ENCODE results near the gene MAGED2. TPM values are rescaled to one million over a fixed set of nuclear protein-coding genes. Genes with fewer than 3 reads are reported as not detected.

The MAGED2 gene
- total and polyA plus RNA-seq, 9 of the 15 experiments (the other 6 are each of a cell fraction or from before 2014, with no cell fraction given), result 19.7 to 49.1 (median 23.1) TPM

DNA sequence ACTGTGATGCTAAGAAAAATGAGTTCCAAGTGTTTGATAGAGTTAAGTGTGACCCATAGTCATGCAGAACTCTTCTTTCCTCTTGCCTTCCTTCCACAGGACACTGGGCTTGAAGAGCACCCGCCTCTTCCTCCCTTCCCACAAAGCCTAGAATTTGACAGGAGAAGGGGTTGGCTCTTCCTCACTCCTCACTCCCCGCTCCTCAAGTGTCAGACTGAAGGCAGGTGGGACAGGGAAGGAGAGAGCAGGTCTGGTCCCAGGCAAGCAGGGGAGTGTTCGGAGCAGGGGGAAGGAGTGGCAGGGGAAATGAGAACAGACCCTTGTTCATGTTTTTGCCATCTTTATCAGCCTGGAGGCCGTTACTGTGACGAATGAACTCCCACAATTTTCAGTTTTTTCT, 10.7 kb downstream of the MAGED2 start:
- DNase-seq (ENCODE audit: extremely low read depth in 1 of 4, low spot score in 3 of 4), result no peak
- in situ Hi-C loops (cut with MboI) (no loop called here), intact Hi-C loops (cut with micrococcal nuclease) (no loop called here)
- WGBS (ENCODE audit: insufficient coverage, low coverage, missing lambda C conversion rate), result 4% methylated on average over 2 of the region's 5 CpGs
- Histone ChIP-seq H3K79me2 (ENCODE audit: control insufficient read depth, insufficient read depth, low read length) (no peaks in the 10 kb centered on the region), H3K4me1 (replicated peaks in 1 of 2; ENCODE audit: control insufficient read depth in 2 of 2, insufficient read depth in 2 of 2, low read length in 2 of 2) (no peaks in the 10 kb centered on the region), H3K4me3 (no peak overlapping the region), H3K9ac (ENCODE audit: insufficient read depth in 1 of 2, low read depth in 2 of 2, low read length in 2 of 2) (no peak overlapping the region), H3K9me1 (ENCODE audit: control insufficient read depth, insufficient read depth, low read length) (no peaks in the 10 kb centered on the region), H3K36me3 (ENCODE audit: control insufficient read depth, insufficient read depth, low read length) (no peaks in the 10 kb centered on the region), H2AFZ (ENCODE audit: low read depth, low read length) (no peak overlapping the region), H3K4me2 (ENCODE audit: insufficient read depth, low read length) (no peak overlapping the region), H3K27me3 (ENCODE audit: control insufficient read depth in 2 of 2, insufficient read depth in 2 of 2, low read length in 2 of 2) (peaks cover 0 to 15% of the 10 kb centered on the region in 2 experiments; a peak in 2 of 5 replicates), H4K20me1 (replicated peaks; ENCODE audit: control insufficient read depth, insufficient read depth, low read length) (no peaks in the 10 kb centered on the region; the same call in 1 of the 2 replicates), H3K9me3 (replicated peaks; ENCODE audit: control insufficient read depth, insufficient read depth, low read depth, low read length) (no peaks in the 10 kb centered on the region), H3K27ac (ENCODE audit: extremely low read depth, low read depth, low read length) (no peak overlapping the region)
- no peak for ATAC-seq
- no TSS peak for BruUV-seq (replicated peaks)
- no peak for FAIRE-seq
- POLR2A ChIA-PET, result no interaction called here
- CTCF ChIA-PET (ENCODE audit: low intra/inter-chr PET ratio), result no interaction called here
- TF ChIP-seq ETS1 (conservative IDR thresholded peaks at IDR 0.05; ENCODE audit: control insufficient read depth, low read depth, low read length) (no peak), ZNF639 (CRISPR knock-in tag; conservative IDR thresholded peaks at IDR 0.05 in 1 of 2, IDR thresholded peaks at IDR 0.05 in 1 of 2) (no peak), CBX1 (IDR thresholded peaks at IDR 0.05; ENCODE audit: low read depth) (no peak), TRIM25 (IDR thresholded peaks at IDR 0.05; ENCODE audit: borderline replicate concordance) (no peak), ZC3H8 (IDR thresholded peaks at IDR 0.05) (no peak), ZNF121 (CRISPR knock-in tag; conservative IDR thresholded peaks at IDR 0.05) (no peak), DPF2 (IDR thresholded peaks at IDR 0.05) (no peak)
- TF ChIP-seq, protein P1, sequence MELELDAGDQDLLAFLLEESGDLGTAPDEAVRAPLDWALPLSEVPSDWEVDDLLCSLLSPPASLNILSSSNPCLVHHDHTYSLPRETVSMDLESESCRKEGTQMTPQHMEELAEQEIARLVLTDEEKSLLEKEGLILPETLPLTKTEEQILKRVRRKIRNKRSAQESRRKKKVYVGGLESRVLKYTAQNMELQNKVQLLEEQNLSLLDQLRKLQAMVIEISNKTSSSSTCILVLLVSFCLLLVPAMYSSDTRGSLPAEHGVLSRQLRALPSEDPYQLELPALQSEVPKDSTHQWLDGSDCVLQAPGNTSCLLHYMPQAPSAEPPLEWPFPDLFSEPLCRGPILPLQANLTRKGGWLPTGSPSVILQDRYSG (tag; conservative IDR thresholded peaks at IDR 0.05; ENCODE audit: low read depth), result no peak

Data from K562 (cell line).